K562 (cell line): ENCODE data around the gene GABRE.

Experiments
- CHD2 ChIP-seq: IDR thresholded peaks from 2 replicates; pipeline ENCODE4 v1.6.1; 2011; ENCODE audit warnings: low read depth, low read length
- EGR1 ChIP-seq: fragments of 450-650 bp; conservative IDR thresholded peaks from 2 replicates; pipeline ENCODE4 v1.6.1; 2017; ENCODE audit warnings: mild to moderate bottlenecking
- MAFK ChIP-seq: IDR thresholded peaks from 2 replicates; pipeline ENCODE4 v1.6.1; 2011; ENCODE audit warnings: low read length, improper control_type of control experiment
- NONO ChIP-seq, 2 experiments: fragments of 200-400 bp in 1 of 2; fragments of 450-650 bp in 1 of 2; formaldehyde crosslinking in 1 of 2; IDR thresholded peaks; 2 replicates each; pipeline ENCODE4 v1.6.1; 2017; ENCODE audit warnings: low read depth in 2 of 2, mild to moderate bottlenecking in 2 of 2, moderate library complexity in 2 of 2, low read length in 1 of 2
- SMARCC2 ChIP-seq: fragments of 450-650 bp; IDR thresholded peaks from 2 replicates; pipeline ENCODE4 v1.6.1; 2017; ENCODE audit warnings: antibody characterized with exemption, moderate library complexity, mild to moderate bottlenecking, low read depth
- SP1 ChIP-seq: sonication (generic); formaldehyde crosslinking; IDR thresholded peaks from 2 replicates; pipeline ENCODE4 v1.8.1; 2022; ENCODE audit warnings: mild to moderate bottlenecking, missing genetic modification reagents
- ZNF384 ChIP-seq: IDR thresholded peaks from 2 replicates; pipeline ENCODE4 v1.6.1; 2012; ENCODE audit warnings: low read depth, low read length, improper control_type of control experiment
- TF ChIP-seq, protein P1 (sequence below), 3 experiments: IDR thresholded peaks in 2 of 3; conservative IDR thresholded peaks in 1 of 3; 2 replicates each; pipeline ENCODE4 v1.5.1; 2011 to 2012; ENCODE audit warnings: low read length in 3 of 3, mild to moderate bottlenecking in 3 of 3, control low read depth in 2 of 3, improper control_type of control experiment in 1 of 3, inconsistent platforms in 1 of 3, low read depth in 1 of 3, mixed read lengths in 1 of 3, moderate library complexity in 1 of 3; ENCODE audit not compliant: insufficient read depth in 2 of 3
- TF ChIP-seq, protein P2 (sequence below): fragments of 150-350 bp; IDR thresholded peaks from 2 replicates; pipeline ENCODE4 v1.6.1; 2014; ENCODE audit warnings: low read depth, mild to moderate bottlenecking, low read length, borderline replicate concordance
- TF ChIP-seq, protein P3 (sequence below): sonication (generic); formaldehyde crosslinking; IDR thresholded peaks from 2 replicates; pipeline ENCODE4 v1.8.1; 2022; ENCODE audit warnings: missing genetic modification reagents

- TF ChIP-seq, protein P1, sequence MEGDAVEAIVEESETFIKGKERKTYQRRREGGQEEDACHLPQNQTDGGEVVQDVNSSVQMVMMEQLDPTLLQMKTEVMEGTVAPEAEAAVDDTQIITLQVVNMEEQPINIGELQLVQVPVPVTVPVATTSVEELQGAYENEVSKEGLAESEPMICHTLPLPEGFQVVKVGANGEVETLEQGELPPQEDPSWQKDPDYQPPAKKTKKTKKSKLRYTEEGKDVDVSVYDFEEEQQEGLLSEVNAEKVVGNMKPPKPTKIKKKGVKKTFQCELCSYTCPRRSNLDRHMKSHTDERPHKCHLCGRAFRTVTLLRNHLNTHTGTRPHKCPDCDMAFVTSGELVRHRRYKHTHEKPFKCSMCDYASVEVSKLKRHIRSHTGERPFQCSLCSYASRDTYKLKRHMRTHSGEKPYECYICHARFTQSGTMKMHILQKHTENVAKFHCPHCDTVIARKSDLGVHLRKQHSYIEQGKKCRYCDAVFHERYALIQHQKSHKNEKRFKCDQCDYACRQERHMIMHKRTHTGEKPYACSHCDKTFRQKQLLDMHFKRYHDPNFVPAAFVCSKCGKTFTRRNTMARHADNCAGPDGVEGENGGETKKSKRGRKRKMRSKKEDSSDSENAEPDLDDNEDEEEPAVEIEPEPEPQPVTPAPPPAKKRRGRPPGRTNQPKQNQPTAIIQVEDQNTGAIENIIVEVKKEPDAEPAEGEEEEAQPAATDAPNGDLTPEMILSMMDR (IDR thresholded peaks at IDR 0.05 in 2 of 3, conservative IDR thresholded peaks at IDR 0.05 in 1 of 3; ENCODE audit: insufficient read depth in 2 of 3, low read depth in 1 of 3, low read length in 3 of 3) = no peak
- TF ChIP-seq NONO (IDR thresholded peaks at IDR 0.05; ENCODE audit: low read depth in 2 of 2, low read length in 1 of 2) (no peak), EGR1 (no peak), CHD2 (no peak), SP1 (no peak), ZNF384 (no peak), SMARCC2 (no peak), MAFK (no peak)
- TF ChIP-seq, protein P2, sequence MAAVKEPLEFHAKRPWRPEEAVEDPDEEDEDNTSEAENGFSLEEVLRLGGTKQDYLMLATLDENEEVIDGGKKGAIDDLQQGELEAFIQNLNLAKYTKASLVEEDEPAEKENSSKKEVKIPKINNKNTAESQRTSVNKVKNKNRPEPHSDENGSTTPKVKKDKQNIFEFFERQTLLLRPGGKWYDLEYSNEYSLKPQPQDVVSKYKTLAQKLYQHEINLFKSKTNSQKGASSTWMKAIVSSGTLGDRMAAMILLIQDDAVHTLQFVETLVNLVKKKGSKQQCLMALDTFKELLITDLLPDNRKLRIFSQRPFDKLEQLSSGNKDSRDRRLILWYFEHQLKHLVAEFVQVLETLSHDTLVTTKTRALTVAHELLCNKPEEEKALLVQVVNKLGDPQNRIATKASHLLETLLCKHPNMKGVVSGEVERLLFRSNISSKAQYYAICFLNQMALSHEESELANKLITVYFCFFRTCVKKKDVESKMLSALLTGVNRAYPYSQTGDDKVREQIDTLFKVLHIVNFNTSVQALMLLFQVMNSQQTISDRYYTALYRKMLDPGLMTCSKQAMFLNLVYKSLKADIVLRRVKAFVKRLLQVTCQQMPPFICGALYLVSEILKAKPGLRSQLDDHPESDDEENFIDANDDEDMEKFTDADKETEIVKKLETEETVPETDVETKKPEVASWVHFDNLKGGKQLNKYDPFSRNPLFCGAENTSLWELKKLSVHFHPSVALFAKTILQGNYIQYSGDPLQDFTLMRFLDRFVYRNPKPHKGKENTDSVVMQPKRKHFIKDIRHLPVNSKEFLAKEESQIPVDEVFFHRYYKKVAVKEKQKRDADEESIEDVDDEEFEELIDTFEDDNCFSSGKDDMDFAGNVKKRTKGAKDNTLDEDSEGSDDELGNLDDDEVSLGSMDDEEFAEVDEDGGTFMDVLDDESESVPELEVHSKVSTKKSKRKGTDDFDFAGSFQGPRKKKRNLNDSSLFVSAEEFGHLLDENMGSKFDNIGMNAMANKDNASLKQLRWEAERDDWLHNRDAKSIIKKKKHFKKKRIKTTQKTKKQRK = no peak
- TF ChIP-seq, protein P3, sequence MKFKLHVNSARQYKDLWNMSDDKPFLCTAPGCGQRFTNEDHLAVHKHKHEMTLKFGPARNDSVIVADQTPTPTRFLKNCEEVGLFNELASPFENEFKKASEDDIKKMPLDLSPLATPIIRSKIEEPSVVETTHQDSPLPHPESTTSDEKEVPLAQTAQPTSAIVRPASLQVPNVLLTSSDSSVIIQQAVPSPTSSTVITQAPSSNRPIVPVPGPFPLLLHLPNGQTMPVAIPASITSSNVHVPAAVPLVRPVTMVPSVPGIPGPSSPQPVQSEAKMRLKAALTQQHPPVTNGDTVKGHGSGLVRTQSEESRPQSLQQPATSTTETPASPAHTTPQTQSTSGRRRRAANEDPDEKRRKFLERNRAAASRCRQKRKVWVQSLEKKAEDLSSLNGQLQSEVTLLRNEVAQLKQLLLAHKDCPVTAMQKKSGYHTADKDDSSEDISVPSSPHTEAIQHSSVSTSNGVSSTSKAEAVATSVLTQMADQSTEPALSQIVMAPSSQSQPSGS (CRISPR knock-in tag) = no peak
Measured at GRCh38 chrX:151973060-151973661, 1.3 kb downstream of the GABRE start.
